Effector memory CD8-positive, alpha-beta T cell (primary cell): ENCODE measurements around the gene HSPA4.
A peak's percentile ranks its signal among the peaks of the same experiment; 100 is the strongest.

Experiments
- ATAC-seq: fragments of 150-1000 bp; cut with Tn5 transposase; replicated peaks from 2 replicates; pipeline ENCODE4 v1.10.0; 2021; ENCODE audit warnings: mild to moderate bottlenecking, moderate library complexity
- DNase-seq, 3 experiments: peaks; one replicate each; pipeline ENCODE4 v3.0.0; 2021
- H3K27ac Mint-ChIP-seq, 2 donors: one replicate each; pipeline ENCODE4 v1.8.0; 2022; ENCODE audit warnings: mild to moderate bottlenecking in 2 of 2, mixed read lengths in 2 of 2, moderate library complexity in 2 of 2
- H3K27me3 Mint-ChIP-seq, 2 donors: one replicate each; pipeline ENCODE4 v1.8.0; 2022; ENCODE audit warnings: mixed read lengths in 2 of 2
- H3K36me3 Mint-ChIP-seq: one replicate; pipeline ENCODE4 v1.8.0; 2022; ENCODE audit warnings: mild to moderate bottlenecking, moderate library complexity, mixed read lengths; ENCODE audit not compliant: insufficient read depth
- H3K4me1 Mint-ChIP-seq, 2 donors: one replicate each; pipeline ENCODE4 v1.8.0; 2022; ENCODE audit warnings: low read depth in 2 of 2, mixed read lengths in 2 of 2
- H3K4me3 Mint-ChIP-seq, 2 donors: one replicate each; pipeline ENCODE4 v1.8.0; 2022; ENCODE audit warnings: mild to moderate bottlenecking in 2 of 2, mixed read lengths in 2 of 2, moderate library complexity in 2 of 2
- H3K9me3 Mint-ChIP-seq, 2 donors: one replicate each; pipeline ENCODE4 v1.8.0; 2022; ENCODE audit warnings: mixed read lengths in 2 of 2

Gene HSPA4

DNA sequence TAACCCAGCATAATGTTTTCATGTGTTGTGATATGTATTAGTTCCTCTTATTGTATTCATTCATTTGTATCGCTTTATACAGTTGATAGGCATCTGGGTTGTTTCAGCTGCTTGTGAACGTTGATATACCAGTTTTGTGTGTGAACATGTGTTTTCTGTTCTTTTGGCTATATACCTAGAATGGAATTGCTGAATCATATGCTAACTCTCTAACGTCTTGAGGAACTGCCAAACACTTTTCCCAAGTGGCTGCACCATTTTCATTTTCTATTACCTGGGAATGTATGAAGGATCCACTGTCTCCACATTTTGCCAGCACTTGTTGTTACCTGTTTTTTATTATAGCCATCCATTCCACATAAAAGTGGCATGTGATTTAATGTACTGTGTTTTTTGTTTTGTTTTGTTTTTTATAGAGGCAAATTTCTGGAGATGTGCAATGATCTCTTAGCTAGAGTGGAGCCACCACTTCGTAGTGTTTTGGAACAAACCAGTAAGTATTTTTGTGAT lies 34.6 kb downstream of the HSPA4 start:
- Mint-ChIP-seq H3K4me3 (no peak overlapping the region), H3K9me3 (no peaks in the 10 kb centered on the region), H3K4me1 (peaks cover under 1 to 8% of the 10 kb centered on the region in 2 donors), H3K36me3 (peaks cover 74% of the 10 kb centered on the region), H3K27ac (no peak overlapping the region), H3K27me3 (no peaks in the 10 kb centered on the region)
- ATAC-seq (no peak), DNase-seq (no peak)

DNA sequence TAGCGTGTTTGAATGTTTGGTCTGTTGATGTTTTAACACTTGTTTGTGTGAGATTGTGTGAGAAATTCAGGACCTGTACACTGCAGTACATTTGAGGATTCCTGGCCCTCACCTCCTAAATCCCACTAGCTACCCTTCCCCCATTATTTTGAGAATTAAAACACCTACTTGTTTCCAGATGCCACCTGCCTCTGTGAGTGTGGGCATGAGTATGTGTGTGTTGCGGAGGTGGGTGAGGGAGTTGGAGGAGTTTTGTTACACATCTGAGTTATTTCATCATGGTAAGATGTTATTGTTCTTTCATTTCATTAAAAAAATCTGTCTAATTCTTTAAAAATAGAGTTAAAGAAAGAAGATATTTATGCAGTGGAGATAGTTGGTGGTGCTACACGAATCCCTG lies 36.3 kb downstream of the HSPA4 start:
- ATAC-seq (no peak), DNase-seq (no peak)
- no peaks in the 10 kb centered on the region for H3K27me3 Mint-ChIP-seq
- no peak overlapping the region for H3K27ac Mint-ChIP-seq
- no peak overlapping the region for H3K4me3 Mint-ChIP-seq
- peaks cover 0 to 3% of the 10 kb centered on the region in 2 donors for H3K4me1 Mint-ChIP-seq
- H3K9me3 Mint-ChIP-seq = no peaks in the 10 kb centered on the region
- H3K36me3 Mint-ChIP-seq = peaks cover 78% of the 10 kb centered on the region

DNA sequence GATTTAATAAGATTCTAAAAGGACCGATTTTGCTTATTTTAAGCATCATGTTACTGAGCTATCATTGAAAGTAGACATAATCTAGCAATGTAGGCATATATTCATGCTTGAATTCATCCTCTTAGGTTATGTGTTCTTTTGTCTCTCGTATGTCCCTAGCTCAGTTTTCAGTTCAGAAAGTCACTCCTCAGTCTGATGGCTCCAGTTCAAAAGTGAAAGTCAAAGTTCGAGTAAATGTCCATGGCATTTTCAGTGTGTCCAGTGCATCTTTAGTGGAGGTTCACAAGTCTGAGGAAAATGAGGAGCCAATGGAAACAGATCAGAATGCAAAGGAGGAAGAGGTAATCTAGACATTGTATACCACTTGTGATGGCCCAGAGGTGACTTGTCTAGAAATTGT lies 39.2 kb downstream of the HSPA4 start:
- no peak for ATAC-seq

DNA sequence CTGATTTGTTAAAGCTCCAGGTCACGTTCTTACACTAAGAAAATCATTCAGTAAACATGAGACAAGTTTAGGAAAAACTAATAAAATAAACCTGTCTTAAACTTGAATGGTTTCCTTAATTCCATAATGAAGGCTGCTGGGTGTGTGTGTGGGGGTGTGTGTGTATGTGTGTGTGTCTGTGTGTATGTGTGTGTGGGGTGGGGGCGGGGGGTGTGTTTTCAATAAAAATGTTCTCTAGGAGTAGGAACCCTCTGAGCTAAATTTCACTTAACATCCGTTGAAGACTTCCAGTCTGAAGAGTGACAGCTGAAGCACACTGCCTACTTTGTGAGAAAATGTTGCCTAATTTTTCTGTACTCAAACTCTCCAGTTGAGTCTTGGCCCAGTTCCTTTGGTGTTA lies 54.5 kb downstream of the HSPA4 start:
- Mint-ChIP-seq H3K9me3 (no peaks in the 10 kb centered on the region), H3K27ac (no peak overlapping the region)

More for the DNA sequence above, 39.2 kb downstream of the HSPA4 start:
- no peak for DNase-seq
- Mint-ChIP-seq H3K36me3 (peaks cover 78% of the 10 kb centered on the region), H3K4me1 (peaks cover 0 to 3% of the 10 kb centered on the region in 2 donors), H3K27me3 (no peaks in the 10 kb centered on the region), H3K27ac (no peak overlapping the region), H3K4me3 (no peak overlapping the region), H3K9me3 (no peaks in the 10 kb centered on the region)

DNA sequence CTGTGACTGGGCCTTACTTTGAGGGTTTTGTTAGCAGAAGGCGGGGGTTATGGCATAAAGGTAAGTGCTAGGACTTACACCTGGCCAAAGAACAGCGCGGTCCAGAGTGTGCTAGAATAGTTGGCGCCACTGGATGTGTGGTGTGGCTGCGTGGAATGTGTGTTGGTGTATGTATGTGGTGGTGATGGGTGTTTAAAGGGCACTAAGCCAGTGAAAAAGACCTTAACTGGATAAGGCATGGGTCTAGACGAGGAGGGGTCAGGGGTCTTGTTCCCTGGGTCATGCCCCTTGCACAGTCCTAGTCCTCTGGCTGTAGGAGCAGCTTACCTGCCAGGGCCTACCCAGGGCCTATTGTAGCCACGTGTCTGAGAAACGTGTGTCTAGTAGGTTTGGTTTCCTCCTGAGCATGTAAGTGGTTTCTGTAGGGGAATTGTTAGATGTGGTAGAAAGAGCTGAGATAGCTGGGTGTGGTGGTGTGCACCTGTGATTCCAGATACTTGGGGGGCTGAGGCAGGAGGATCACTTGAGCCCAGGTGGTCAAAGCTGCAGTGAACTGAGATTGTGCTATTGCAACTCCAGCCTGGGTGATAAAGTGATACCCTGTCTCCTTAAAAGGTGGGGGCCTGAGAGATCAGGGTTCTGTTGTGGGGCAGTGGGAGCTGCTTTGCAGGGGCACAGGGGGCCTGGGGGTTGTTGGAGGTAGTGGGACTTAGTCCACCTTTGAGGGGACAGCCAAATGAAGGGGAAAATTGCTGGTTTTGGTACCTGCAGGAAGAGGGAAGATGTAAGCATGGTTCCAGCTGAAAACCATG lies 55.2 kb downstream of the HSPA4 start:
- Mint-ChIP-seq H3K4me1 (peaks cover 14 to 20% of the 10 kb centered on the region in 2 donors), H3K4me3 (no peak overlapping the region), H3K27me3 (no peaks in the 10 kb centered on the region), H3K9me3 (no peaks in the 10 kb centered on the region), H3K27ac (peak overlapping the region; percentile 5 to 20), H3K36me3 (peaks cover 40% of the 10 kb centered on the region)
- DNase-seq = no peak
- ATAC-seq = no peak

More for the DNA sequence above, 54.5 kb downstream of the HSPA4 start:
- no peak for ATAC-seq
- DNase-seq = no peak
- no peaks in the 10 kb centered on the region for H3K27me3 Mint-ChIP-seq
- H3K36me3 Mint-ChIP-seq = peaks cover 46% of the 10 kb centered on the region
- no peak overlapping the region for H3K4me3 Mint-ChIP-seq
- H3K4me1 Mint-ChIP-seq = peaks cover 13 to 19% of the 10 kb centered on the region in 2 donors

DNA sequence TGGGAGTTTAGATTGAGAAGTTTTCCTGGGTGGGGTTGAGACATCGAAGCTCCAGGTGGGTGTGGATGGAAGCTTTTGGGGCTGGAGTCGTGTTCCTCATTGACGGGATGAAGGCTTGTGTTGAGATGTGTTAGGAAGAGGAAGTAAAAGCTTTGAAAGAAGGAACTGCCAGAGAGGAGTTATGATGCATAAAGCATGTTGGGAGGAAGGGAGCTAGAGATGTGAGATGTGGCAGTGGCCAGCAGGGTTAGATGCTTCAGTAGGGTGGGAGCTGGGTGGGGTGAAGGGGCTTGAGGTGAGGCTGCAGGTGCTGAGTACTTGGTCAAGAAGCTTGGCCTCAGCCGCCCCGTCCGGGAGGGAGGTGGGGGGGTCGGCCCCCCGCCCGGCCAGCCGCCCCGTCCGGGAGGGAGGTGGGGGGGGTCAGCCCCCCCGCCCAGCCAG lies 56.7 kb downstream of the HSPA4 start:
- DNase-seq = no peak
- no peaks in the 10 kb centered on the region for H3K9me3 Mint-ChIP-seq
- H3K4me1 Mint-ChIP-seq = peaks cover 16 to 20% of the 10 kb centered on the region in 2 donors
- H3K27me3 Mint-ChIP-seq = no peaks in the 10 kb centered on the region
- H3K36me3 Mint-ChIP-seq = peaks cover 24% of the 10 kb centered on the region
- H3K4me3 Mint-ChIP-seq = no peak overlapping the region
- no peak for ATAC-seq
- peak overlapping the region in 1 of 2 donors; percentile 9 for H3K27ac Mint-ChIP-seq

DNA sequence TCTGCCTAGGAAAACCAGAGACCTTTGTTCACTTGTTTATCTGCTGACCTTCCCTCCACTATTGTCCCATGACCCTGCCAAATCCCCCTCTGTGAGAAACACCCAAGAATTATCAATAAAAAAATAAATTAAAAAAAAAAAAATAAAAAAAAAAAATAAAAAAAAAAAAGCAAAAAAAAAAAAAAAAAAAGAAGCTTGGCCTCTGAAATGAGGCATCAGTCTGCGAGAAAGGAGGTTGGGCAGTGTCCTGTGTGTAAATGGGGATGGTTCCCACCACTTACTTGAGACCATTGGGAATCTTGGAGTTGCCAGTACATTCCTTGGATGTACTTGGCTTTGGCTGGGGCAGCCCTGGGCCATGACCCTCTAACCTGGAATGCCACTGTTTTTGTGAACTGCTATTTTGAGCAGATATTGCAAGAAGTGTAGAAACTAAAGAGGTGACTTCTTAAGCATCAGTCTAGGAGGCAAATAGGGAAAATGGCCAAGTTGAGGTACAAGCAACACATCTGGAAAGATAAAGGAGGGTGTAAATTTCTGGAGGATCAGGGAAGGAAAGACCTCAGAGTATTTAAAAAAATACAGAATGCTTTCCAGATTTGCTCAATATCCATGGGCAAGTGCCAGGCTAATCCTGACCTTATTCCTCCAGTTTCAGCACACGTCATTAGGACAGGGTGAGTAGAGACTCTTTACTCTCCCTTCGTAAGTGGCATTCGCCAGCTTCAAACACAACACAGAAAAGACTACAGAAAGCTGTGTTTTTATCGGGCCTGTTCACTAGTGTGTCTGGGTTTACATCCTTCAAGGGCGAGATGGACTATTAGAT lies 58.1 kb downstream of the HSPA4 start:
- Mint-ChIP-seq H3K9me3 (no peaks in the 10 kb centered on the region), H3K27ac (no peak overlapping the region), H3K4me3 (no peak overlapping the region), H3K4me1 (peaks cover 16 to 20% of the 10 kb centered on the region in 2 donors), H3K27me3 (no peaks in the 10 kb centered on the region), H3K36me3 (peaks cover 11% of the 10 kb centered on the region)
- ATAC-seq (no peak), DNase-seq (no peak)

DNA sequence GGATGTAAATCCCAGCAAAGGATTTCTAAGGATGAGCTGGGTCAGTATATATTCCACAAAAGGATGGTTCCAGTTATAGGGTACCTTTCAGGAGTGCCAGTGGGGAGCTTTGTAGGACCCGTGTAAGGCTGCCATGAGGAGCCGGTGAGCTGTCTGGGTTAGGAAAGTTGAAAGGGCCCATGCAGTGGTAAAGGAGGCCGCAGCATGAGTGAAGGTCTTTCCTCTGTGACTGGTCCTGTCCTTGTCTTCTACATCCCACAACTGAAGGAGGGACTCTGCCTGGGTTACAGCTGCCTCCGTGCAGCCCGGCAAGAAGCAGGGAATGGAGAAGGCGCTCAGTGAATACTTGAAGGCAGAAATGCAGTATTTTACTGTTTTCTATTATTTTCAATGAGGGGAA lies 58.9 kb downstream of the HSPA4 start:
- H3K4me3 Mint-ChIP-seq = no peak overlapping the region
- peaks cover 3% of the 10 kb centered on the region for H3K36me3 Mint-ChIP-seq
- H3K27me3 Mint-ChIP-seq = no peaks in the 10 kb centered on the region
- H3K27ac Mint-ChIP-seq = peak overlapping the region in 1 of 2 donors; percentile 54
- peaks cover 16 to 20% of the 10 kb centered on the region in 2 donors for H3K4me1 Mint-ChIP-seq
- no peak for DNase-seq
- no peaks in the 10 kb centered on the region for H3K9me3 Mint-ChIP-seq
- no peak for ATAC-seq

DNA sequence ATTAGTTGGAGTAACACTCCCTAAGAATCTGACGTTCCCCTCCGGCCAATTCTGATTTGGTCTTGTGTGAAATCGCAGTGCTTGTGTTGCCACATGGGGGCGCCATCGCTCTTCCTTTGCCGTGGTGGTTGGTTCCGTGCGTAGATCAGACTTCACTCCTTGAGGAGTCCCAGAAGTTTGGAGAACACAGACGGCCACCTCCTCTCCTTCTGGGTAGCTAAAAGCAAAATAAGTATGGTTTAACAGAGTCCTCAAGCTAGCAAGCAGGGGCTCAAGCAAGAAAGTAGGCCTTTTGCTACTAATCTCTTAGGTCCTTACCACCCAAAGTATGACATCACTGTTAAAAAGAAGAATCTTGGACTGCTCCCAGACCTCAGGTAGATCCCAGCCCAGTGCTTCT lies 59.5 kb downstream of the HSPA4 start:
- Mint-ChIP-seq H3K4me1 (peaks cover 16 to 20% of the 10 kb centered on the region in 2 donors), H3K4me3 (peak overlapping the region in 1 of 2 donors; percentile 28), H3K27me3 (no peaks in the 10 kb centered on the region), H3K9me3 (no peaks in the 10 kb centered on the region), H3K27ac (peak overlapping the region in 1 of 2 donors; percentile 54), H3K36me3 (no peaks in the 10 kb centered on the region)
- peak; percentile 62 to 69 (median 66) for DNase-seq
- peak; percentile 66 for ATAC-seq

DNA sequence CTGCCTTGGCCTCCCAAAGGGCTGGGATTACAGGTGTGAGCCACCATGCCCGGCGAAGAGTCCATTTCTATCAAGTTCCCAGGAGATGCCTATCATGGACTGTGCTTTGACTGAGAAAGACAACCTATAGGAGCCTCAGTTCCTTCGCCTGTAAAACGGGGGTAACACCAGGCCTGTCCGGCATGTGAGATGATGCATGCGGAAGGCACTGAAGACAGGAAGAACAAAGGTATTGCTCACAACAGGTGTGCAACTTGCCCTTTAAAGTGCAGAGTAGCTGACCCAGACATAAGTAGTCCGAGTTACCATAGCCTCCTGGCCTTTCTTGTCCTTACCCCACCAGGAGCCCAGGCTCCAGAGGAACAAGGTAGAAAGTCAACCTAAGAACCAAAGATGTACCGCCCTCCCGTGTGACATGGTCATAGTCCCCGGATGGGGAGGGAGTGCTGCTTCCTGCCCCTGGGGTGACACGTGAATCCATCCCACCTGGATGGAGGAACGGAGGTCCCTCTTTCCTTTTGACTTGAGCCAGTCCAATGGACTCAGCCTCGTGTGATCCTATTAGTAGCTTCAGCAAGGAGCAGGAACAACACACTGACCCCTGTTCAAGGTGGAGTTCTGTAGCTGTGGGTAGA lies 60.3 kb downstream of the HSPA4 start:
- no peak overlapping the region for H3K27ac Mint-ChIP-seq
- ATAC-seq = no peak
- no peaks in the 10 kb centered on the region for H3K27me3 Mint-ChIP-seq
- H3K36me3 Mint-ChIP-seq = no peaks in the 10 kb centered on the region
- no peaks in the 10 kb centered on the region for H3K9me3 Mint-ChIP-seq
- peaks cover 9 to 12% of the 10 kb centered on the region in 2 donors for H3K4me1 Mint-ChIP-seq
- DNase-seq = no peak
- H3K4me3 Mint-ChIP-seq = no peak overlapping the region

DNA sequence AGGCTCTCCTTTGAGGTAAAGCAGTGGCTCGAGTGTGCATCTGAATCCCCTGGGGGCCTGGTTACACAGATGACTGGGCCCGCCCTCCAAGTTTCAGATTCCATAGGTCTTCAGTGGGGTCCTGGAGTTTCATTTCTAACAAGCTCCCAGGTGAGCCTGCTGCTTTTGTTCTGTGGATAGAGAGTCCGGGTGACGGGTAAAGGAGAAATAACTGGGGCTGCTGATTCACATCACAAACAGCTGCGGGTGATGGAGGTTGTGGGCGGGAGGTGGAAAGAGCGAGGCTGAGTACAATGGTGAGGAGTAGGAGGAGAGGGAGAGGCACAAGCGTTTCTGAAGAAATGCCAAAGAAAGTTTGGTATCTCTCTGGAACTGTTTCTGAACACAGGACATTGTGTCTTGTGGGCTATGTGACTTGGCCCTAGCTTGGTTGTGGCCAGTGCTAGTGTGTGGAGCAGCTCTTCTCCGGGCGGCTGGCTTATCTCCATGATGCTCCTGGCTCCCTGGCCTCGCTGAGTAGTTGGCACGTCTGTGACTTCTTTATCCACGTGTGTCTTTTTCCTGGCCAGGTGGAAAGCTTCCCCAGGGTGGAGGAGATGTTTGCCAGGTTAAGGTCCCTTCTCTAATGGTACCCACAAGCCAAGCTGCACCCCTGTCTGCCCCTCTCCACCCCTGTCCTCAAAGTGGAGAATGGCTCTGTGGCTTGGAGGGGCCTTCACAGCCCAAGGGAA lies 61.7 kb downstream of the HSPA4 start:
- Mint-ChIP-seq H3K9me3 (no peaks in the 10 kb centered on the region), H3K36me3 (peaks cover 2% of the 10 kb centered on the region), H3K27me3 (no peaks in the 10 kb centered on the region), H3K27ac (peak overlapping the region in 1 of 2 donors; percentile 80), H3K4me3 (no peak overlapping the region), H3K4me1 (peaks cover 7 to 9% of the 10 kb centered on the region in 2 donors)
- no peak for ATAC-seq
- no peak for DNase-seq

DNA sequence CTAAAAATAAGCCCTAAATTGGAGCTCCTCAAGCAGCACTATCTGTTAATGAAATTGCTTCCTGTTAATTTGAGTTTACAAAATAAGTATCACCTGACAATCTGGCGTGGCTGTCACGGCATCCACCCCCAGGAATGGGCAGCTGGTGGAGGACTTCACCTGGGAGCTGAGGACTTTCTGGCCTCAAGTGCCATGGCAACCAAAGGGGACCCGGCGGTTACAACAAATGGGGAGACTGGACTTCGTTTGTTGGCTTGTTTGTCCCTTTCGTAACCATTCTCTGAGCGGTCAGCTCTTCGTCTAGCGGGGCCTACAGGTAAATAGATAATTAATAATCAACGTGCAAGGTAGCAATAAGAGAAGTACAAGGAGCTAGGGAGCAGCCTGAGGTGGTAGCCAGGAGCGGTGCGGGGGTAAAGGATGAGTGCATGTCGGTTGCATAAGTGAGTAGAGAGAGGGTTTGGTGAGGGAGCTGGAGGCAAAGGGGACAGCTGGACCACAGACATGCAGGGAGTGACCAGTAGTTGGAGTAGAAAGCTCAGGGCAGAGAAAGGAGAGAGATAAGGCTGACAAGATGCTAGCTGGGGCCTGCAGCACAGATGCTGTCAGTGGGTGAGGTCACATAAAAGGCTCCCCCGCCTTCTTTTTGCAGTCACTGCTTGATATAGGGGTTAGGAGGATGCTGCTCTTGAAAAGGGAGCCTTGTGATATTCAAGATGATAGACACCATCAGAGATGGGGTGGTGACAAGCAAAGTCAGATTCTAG lies 62.5 kb downstream of the HSPA4 start:
- H3K4me1 Mint-ChIP-seq = peaks cover 7 to 9% of the 10 kb centered on the region in 2 donors
- no peak for DNase-seq
- peaks cover 3% of the 10 kb centered on the region for H3K36me3 Mint-ChIP-seq
- H3K27ac Mint-ChIP-seq = no peak overlapping the region
- no peak overlapping the region for H3K4me3 Mint-ChIP-seq
- ATAC-seq = no peak
- H3K9me3 Mint-ChIP-seq = no peaks in the 10 kb centered on the region
- no peaks in the 10 kb centered on the region for H3K27me3 Mint-ChIP-seq
